GM19025 (cell line): ENCODE measurements around the gene CCDC158.

ENCODE experiments used
- ATAC-seq: cut with Tn5 transposase; IDR thresholded peaks from one replicate; pipeline ENCODE4 v1.9.1; 2021; ENCODE audit warnings: mild to moderate bottlenecking, low read depth, moderate library complexity; ENCODE audit not compliant: unreplicated experiment

Gene CCDC158

DNA sequence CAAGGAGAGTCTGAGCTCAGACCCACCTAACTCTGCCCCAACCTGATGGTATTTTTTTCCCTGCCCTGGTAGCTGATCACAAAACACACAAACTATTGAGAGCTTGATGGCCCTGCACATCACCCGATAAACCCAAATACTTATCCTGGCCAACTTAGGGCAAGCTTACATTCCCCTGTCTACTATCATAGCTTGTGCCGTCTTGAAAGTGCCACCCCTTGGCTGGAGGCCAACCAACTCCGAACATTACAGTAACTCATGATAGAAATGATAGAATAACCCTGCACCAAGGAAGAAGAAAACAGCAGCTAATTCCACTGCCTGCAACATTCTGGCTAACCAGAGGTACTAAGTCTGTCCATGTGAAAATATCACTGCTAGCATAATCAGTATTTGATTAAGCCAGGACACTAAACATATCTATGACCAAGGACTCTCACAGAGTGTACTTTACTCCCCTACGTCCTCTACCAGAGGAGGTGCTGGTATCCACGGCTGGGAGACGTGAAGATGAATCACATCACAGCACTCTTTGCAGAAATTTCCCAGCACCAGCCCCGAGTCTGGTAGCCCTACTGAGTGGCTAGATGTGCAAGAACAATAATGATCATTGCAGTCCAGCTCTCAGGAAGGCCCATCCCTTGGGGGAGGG is 105.5 kb downstream of the CCDC158 start:
- no peak for ATAC-seq

DNA sequence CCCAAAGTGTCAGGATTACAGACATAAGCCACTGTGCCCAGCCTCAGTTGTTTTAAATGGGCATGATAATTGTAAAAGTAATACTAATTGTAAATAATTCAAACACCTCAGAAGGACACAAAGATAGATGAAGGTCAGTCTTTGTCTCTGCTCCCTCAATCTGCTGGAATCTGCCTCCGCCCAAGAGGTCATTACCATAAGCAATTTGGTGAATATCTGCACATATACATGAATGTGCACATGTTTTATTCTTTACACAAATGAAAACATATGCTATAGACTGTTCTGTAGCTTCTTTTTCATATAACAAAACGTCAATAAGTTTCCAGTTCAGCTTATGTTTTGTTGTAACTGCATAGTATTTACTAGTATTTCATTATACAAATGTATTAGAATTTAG is 107.4 kb downstream of the CCDC158 start:
- no peak for ATAC-seq

DNA sequence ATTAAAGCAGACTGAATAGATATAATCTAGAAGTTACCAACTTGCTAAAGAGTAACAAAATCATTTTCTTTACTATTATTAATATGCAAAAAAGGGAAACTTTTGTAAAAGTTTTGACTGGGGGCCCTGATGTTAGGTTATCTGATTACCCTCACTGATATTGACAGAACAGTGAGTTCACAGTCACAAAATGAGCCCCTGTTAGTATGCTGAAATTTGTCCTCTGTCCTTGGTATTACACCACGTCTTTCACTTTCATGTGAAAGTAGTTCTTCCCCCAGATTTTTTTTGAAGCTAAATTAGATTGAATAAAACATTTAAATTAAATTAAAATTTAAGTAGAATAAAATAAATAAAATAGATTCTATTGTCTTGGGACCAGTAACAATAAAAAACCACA is 108.5 kb downstream of the CCDC158 start:
- ATAC-seq: no peak

DNA sequence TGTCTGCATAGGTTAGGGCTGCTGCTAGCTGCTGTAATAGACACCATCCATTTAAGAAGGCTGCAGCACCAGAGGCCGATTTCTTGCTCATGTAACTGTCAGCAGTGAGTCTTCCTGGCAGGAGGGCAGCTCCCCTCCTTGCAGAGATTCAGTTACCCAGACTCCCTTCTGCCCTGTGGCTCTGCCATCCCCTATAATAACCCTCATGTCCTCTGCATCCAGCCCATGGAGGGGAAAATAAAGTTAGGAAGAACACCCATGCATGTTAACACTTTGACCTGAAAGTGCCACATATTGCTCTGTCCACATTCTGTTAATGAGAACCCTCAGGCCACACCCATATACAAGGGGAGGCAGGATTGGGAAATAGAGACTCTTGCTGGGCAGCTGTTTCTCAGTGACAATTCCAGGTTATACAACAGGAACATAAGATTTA is 109.0 kb downstream of the CCDC158 start:
- no peak for ATAC-seq

DNA sequence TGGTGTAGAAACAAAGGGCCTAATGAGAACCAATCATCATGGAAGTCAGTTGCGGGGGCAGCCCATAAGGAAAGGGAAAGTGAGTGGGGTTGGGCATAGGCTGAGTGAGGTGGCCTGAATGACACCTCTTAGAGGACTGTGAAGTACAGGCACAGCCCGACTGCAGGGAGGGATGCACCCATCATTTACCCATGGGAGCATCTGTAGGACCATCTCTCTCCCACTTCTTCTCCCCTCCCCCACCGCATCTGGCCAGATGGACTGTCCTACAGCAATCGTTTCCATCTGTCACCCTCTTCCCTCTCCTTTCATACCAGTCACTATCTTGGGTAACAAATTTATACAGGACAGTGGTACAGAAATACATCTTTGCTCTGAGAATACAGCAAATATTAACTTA is 110.3 kb downstream of the CCDC158 start:
- no peak for ATAC-seq

DNA sequence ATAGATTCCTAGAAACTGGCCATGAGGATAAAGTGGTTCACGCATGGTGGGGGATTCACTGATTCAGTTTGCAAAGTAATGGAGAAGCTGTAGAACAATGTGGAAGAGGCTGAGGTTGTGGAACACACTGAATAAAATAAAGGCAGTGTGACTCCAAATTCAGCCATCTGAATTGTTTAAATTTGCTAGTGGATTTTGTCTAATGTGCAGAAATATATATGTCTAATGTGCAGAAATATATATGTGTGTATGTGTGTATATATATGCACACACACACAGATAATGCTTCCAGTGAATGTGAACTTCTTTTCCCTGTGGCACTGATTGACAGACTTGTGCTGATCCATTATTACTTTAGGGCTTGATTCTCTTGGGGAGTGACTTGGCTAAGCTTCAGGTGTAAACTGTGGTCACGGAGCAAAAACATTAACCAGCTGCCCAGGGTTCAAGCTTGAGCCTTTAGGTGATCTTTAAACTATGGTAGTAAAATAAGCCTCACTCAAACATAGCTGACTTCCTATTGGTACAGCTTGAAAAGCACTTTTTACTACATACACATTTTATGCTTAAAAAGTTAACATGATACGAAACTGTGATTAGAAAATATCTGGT is 110.9 kb downstream of the CCDC158 start:
- no peak for ATAC-seq

DNA sequence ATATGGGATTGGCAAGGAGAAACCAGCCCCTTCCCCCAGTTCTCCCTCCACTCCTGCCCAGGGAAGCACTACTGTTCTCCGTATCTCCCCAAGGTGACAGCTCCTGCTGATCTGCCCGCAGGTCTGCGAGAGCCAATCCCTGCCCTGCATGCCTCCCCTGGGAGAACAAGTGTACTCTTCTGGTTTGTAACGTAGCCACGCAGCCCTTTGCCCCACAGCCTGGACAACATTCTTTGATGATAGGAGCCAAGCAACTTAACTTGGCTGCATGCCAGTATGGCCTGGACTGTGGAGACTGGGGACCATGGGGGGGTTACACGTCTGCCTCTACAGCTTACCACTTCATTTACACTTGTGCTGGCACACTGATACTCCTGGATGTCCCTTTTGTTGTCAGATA is 112.4 kb downstream of the CCDC158 start:
- ATAC-seq: no peak

DNA sequence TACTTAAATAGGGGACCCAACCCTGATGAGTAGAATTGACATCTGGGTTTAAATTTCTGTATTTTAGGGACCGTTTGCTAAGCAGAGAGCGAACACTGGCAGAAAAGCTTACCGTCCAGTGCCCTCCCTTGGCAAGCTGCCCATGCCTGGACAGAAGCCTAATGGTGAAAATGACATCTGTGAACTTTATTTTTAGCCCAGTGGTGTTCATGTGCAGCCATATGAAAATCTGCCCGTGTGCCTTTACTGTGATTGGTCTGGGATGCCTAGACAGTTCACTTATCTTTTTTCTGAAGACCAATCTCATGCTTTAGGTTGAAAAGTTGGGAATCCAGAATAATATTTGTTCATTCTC is 113.3 kb downstream of the CCDC158 start:
- ATAC-seq: no peak

DNA sequence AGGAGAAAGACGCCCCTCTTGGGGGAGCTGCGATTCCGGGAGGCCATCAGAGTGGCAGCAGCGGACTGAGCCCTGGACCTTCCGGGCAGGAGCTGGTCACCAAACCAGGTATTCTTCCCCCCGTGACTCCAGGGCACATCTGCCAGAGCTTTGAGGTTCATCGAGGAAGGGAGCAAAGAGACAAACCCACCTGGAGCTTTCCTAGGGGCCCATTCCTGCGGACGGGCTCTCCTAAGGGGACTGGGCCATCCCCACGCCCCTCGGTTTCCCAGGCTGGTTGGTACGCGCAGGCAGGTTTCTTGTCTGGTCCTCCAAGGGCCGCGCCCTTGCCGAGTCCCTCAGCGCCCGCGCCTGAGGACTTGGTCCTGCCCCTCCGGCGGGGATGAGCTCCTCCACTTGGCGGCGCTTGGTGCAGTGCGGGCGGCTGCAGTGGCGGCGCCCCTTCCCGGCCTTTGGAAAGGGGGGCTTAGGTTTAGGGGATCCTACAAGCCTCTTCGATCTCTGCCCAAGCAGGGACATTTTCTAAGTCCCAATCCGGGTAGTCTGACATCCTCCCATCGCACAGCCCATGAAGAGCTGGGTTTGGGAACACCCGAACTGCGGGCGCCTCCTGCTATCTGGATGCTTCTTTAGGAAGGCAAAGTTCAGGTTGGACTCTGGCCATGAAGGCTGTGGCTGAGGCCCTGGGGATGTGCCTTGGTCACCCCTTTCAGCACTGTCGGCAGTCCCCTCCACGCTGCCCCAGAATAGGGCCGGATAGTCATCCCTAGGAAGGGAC is 113.9 kb downstream of the CCDC158 start:
- ATAC-seq: no peak

DNA sequence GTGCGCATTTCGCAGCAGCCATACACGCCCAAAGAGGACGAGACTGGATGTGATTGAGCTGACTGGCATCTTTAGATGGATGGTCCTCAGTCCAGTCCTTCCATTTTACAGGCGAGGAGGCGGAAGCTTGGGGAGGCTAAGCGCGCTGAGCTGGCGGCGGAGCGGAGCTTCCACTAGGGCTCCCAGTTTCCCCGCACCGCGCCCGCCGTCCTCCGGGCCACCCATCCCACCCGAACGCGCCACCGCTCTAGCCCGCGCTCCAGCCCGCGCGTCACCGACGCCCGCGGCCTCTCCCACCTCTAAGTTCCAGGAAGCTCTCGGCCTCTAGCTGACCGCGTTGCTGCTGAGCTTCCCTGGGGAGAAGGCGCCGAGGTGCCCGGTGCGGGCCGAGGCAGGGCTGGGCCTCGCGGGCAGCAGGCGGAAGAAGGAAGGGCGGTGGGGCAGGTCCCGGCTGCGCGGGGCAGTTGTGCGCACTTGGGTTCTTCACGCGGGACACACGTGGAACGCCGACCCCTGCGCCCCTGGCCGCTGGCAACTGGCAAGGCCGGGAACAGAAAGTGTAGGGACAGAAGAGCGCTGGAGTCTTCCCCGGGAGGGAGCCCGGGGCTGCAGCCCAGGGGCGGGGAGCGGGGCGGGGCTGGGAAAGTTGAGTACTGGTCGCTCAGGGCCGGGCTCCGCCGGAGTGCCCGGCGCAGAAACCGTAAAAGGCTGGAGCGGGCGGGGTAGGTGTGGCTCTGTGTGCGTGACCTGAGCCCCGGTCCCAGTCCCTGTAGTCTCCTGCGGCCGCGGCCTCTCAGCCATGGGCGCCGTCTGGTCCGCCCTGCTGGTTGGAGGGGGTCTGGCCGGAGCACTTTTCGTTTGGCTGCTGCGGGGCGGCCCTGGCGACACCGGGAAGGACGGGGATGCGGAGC is 114.7 kb downstream of the CCDC158 start, which contains the start of gene STBD1:
TSS of gene STBD1 (plus strand) at position 763 of the 911 bp plus-strand sequence. CDS start at position 800, 37 bp downstream.
- no peak for ATAC-seq

DNA sequence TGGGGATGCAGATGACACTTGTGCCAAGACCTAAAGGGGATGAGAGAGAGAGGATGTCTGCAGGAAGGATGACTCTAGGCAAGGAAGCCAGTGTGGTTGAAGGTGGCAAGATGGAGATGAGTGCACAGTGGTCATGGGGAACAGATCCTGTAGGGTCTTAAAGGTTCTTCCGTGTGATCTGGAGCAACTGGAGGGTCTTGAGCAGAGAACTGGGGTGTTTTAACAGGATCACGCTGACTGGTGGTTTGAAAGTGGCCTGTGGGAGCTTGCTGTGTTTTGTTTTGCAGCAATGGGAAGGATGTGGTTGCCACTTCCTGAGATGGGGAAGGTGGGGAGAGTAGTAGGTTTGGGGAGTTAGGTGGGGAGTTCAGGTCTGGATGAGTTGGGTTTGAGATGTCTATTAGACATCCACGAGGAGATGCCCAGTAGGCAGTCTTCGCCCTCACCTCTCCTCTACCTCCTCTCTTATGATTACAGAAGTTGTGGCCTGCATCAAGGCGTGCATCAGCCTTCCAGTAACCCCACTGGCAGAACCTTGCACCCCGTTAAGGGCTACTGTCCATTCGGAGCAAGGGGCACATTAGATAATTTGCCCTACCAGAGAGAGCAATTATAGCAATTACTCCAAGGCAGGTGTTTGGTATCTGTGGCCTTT is 115.8 kb downstream of the CCDC158 start:
- no peak for ATAC-seq

DNA sequence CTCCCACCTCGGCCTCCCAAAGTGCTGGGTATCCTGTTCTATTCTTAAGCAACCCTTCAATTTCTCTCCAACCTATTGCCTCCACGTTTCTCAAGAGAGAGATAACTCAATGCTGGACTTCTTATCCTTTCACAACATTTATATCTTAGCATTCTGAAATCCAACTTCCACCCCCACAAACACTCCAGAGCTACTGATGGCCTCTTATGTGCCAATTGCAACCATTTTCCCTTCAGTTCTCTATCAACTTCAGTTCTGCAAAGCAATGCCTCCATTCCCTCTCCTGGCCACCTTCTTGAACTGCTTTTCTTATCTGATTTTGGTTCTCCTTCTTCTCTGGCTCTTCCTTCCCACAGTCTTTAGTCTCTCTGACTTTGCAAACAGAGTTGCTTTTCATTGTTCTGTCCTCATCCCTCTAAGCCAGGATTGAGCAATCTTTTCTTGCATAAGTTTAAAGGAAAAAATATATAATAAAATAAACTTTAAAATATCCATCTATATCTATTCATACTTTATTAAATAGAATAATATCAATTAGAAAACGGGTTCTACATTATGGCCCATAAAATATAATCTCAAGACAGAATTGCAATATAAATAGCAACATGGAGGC is 118.0 kb downstream of the CCDC158 start:
- ATAC-seq: no peak

DNA sequence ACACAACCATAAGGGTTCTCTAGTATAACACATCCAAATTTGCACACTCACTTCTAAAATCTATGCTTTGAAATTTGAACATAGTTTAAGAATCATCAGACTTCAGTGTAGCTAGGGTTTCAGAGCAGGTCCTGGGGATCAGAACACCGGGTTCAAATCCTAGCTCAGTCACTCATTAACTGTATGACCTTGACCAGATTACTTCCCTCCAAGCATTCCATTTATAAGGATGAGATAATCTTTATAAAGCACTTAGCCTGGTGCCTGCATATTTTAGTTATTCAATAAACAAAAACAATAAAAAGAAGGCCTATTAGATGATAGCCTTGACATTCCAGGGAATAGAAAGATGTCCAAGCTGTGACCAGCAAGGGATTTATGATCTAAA is 119.2 kb downstream of the CCDC158 start:
- ATAC-seq: no peak

DNA sequence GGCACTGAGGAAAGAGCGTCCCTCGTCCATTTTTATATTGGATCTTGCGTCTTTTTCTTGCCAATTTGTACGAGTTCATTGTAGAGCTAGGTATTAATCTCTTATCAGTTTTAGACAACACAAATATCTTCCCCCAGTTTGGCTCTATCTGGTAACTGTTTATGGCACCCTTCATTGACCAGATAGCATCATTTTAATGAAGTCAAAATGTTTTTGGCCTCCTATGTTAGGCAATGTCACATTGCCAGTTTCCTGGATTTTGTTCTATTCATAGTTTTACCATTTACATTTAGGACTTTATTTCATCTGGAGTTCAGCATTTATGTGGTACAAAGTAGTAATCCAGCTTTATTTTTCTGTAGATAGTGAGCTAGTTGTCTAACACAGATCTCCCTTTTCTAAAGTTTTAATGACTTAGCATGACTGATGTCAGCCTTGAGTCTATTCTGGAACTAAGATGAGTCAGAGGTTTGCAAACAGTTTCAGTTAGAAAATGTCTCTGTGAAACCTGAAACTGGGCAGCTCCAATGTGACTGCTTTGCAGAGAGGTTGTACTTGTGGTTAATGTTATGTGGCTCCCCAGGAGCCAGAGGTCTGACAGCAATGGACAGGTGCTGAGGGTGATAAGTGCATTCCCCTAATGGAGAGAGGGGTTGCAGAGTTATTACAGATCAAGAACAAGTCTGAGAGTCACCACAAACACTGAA is 119.7 kb downstream of the CCDC158 start:
- peak; percentile 99 for ATAC-seq

DNA sequence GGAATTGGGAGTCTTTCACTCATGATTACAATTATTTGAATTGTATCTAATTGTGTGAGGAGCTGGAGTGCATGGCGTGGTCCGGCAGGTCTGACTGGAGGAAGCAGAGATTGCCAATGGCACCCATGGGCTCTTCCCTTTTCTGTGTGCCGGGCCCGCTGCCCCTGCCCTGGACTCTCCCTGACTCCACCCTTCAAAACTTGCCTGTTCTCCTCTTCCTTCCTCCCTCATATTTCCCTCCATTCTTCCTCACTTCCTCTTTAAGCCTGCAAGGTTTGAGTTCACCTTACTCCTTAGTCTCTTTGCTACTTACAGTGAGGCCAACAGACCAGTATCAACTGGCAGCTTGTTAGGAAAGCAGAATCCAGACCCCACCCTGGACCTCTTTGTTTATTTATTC is 120.9 kb downstream of the CCDC158 start:
- ATAC-seq: no peak

DNA sequence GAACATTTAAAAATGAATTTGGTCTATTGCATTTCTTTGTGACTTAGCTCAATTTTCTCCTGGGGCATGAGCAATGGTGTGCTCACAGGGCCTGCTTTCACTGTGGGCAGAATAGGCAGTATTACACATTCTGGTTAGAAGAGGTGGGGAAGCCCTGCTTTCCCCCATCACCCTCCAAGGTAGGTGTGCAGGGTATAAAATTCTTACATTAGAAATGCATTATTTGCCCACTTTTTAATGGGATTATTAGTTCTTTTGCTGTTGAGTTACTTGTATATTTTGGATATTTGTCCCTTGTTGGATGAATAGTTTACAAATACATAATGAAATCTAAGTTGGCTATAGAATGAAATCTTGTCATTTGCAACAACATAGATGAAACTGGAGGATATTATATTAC is 122.7 kb downstream of the CCDC158 start:
- ATAC-seq: no peak

DNA sequence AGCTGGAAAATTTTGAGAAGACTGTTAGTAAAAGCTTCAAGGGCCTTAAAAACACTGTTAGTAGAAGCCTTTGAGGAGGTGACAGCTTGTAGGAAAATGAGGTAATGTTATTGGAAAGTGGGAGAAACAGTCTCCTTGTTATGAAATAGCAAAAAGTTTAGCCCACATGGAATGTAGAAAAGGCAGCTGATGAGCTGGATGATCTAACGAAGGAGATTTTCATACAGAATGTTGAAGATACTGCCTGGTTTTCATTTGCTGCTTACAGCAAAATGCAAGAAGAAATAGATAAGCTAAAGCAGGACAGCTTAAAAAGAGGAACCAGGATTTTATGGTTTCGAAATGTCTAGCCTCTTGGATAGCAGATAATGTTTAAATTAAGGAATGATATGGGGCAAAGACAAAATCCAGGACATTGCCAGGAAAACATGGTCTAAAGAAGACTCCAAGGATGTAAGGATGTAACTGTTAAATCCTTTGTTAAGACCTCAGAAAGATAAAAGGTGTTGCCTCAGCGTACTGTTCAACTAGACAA is 124.6 kb downstream of the CCDC158 start:
- no peak for ATAC-seq

DNA sequence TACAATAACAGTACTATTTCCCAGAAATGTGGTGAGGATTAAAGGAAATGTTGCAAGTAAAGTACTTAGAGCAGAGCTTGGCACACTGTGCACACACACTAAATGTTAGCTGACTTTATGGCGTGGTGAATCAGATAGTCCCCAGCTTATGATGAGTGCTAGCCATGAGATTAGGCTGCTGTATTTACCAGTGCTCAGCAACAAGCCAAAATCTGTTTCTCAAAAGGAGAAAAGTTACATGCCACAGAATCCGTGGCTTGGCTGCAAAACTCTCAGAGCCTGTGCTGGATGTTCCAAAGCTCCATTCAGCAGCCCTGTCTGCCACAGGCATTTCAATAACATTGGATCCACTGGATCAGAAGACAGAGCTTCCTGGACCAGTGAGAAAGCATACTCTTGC is 127.2 kb downstream of the CCDC158 start:
- ATAC-seq: no peak

DNA sequence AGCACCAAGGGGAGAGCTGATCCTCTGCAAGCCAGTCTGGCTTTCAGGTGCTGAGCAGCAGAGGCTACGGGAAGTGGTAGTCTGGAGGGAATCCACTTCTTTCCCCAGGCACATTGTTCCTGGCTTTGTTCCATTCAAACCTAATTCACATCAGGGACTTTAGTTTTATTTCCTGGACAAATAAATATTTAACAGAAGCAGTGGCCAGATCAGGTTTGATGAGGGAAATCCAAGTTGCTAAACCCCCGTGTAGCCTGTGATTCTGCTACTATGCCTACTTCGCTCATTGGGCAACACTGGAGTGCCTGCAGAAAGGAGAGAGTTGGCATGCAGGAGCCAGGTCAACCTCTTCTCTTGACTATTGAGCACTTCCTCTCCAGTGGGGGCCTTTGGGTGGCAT is 128.2 kb downstream of the CCDC158 start:
- no peak for ATAC-seq
